ENCODE results near the gene AFM.

Gene AFM

GRCh38 chr4:73454920-73455319, 26.6 kb upstream of the AFM start:
- no peak for TF ChIP-seq CTCF (IDR thresholded peaks at IDR 0.05; ENCODE audit: low read depth, low read length)
- no peak for DNase-seq (ENCODE audit: low read depth in 2 of 2)

GRCh38 chr4:73456177-73457022, 25.1 kb upstream of the AFM start:
- no peak for TF ChIP-seq CTCF (IDR thresholded peaks at IDR 0.05; ENCODE audit: low read depth, low read length)
- no peak for DNase-seq (ENCODE audit: low read depth in 2 of 2)
- no peak overlapping the region for H3K4me3 ChIP-seq (replicated peaks in 1 of 2; ENCODE audit: low read depth in 2 of 2, low read length in 2 of 2)

More at GRCh38 chr4:73454920-73455319, 26.6 kb upstream of the AFM start:
- no peak overlapping the region for H3K4me3 ChIP-seq (replicated peaks in 1 of 2; ENCODE audit: low read depth in 2 of 2, low read length in 2 of 2)

- H3K4me3 ChIP-seq (replicated peaks in 1 of 2; ENCODE audit: low read depth in 2 of 2, low read length in 2 of 2): no peak overlapping the region
- DNase-seq (ENCODE audit: low read depth in 2 of 2): no peak
- TF ChIP-seq CTCF (IDR thresholded peaks at IDR 0.05; ENCODE audit: low read depth, low read length): no peak
Observed at GRCh38 chr4:73458184-73459047, 23.1 kb upstream of the AFM start.

- no peak for TF ChIP-seq CTCF (IDR thresholded peaks at IDR 0.05; ENCODE audit: low read depth, low read length)
- no peak overlapping the region for H3K4me3 ChIP-seq (replicated peaks in 1 of 2; ENCODE audit: low read depth in 2 of 2, low read length in 2 of 2)
- no peak for DNase-seq (ENCODE audit: low read depth in 2 of 2)
Observed at GRCh38 chr4:73459048-73459421, 22.5 kb upstream of the AFM start.

- DNase-seq (ENCODE audit: low read depth in 2 of 2): no peak
- no peak for TF ChIP-seq CTCF (IDR thresholded peaks at IDR 0.05; ENCODE audit: low read depth, low read length)
- no peak overlapping the region for H3K4me3 ChIP-seq (replicated peaks in 1 of 2; ENCODE audit: low read depth in 2 of 2, low read length in 2 of 2)
Observed at GRCh38 chr4:73460913-73461522, 20.5 kb upstream of the AFM start.

GRCh38 chr4:73468170-73468569, 13.4 kb upstream of the AFM start:
- H3K4me3 ChIP-seq (replicated peaks in 1 of 2; ENCODE audit: low read depth in 2 of 2, low read length in 2 of 2): no peak overlapping the region
- TF ChIP-seq CTCF (IDR thresholded peaks at IDR 0.05; ENCODE audit: low read depth, low read length): no peak
- DNase-seq (ENCODE audit: low read depth in 2 of 2): no peak
